Measurements from ENCODE around the gene ITPR1. TPM values are rescaled to one million over a fixed set of nuclear protein-coding genes. Genes with fewer than 3 reads are reported as not detected.

The ITPR1 gene
- polyA plus RNA-seq, 6 donors from 2014 or later: 54.8 to 110 (median 87.3) TPM

DNA sequence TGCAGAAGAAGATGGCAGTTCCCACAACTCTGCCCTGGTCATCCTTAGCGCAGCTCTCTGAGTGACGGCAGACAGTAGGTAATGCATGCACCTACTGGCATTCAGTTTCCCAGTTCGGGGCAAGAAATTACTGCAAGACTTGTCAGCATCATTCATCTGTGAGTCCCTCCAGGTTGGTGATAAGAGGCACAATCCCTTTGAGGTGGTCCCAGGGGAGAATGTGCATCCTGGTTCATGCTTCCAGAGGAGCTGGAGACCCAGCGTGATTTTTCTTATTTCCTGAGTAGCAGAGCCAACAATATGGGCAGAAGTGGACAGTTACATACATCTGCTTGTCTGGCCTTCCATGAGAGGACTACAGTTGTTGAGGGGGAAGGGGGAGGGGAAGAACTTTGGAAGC is 250.2 kb downstream of the ITPR1 start:
- H3K9me3 Mint-ChIP-seq: no peaks in the 10 kb centered on the region
- no peak for ATAC-seq (ENCODE audit: low read depth in 2 of 2)
- H3K4me3 Mint-ChIP-seq: peak overlapping the region in 1 of 8 donors; percentile 52
- H3K36me3 Mint-ChIP-seq: peaks cover 34 to 51% of the 10 kb centered on the region in 2 donors
- no peak for DNase-seq
- H3K27ac Mint-ChIP-seq: peak overlapping the region in 1 of 6 donors; percentile 41
- peaks cover 34 to 47% (median 34%) of the 10 kb centered on the region in 3 donors for H3K4me1 Mint-ChIP-seq
- H3K27me3 Mint-ChIP-seq: no peaks in the 10 kb centered on the region

DNA sequence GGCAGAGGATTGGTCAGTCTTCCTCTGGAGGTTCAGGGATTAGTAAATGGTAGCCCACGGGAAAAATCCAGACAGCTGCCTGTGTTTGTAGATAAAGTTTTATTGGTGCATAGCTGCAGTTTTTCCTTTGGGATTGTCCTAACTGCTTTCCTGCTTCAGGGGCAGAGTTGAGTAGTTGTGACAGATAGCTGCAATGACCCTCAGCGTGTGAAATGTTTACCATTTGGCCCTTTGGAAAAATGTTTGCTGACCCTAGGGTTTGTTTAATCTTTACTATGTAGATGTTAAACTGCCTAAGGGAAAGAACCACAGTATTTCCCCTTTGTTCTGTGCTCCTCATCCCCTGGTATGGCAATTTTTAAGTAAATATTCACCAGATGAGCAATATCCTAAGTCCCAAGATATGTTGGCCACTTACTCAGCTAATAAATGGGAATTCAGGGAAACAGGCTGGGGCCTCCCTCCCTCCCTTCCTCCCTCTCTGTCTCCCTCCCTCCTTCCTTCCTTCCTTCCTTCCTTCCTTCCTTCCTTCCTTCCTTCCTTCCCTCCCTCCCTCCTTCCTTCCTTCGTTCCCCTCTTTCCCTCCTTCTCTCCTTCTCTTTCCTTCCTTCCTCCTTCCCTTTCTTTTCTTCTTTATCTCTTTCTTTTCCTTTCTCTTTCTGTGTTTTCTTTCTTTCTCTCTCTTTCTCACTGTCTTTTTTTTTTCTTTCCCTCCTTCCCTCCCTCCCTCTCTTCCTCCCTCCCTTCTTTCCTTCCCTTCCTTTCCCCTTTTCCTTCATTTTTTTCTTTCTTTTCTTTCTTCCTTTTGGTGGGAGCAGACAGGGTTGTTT is 251.5 kb downstream of the ITPR1 start:
- ATAC-seq (ENCODE audit: low read depth in 2 of 2) (no peak), DNase-seq (no peak)
- Mint-ChIP-seq H3K4me3 (no peak overlapping the region), H3K36me3 (peaks cover 39 to 49% of the 10 kb centered on the region in 2 donors), H3K27me3 (no peaks in the 10 kb centered on the region), H3K27ac (peak overlapping the region in 3 of 6 donors; percentile 29 to 52 (median 41)), H3K9me3 (no peaks in the 10 kb centered on the region), H3K4me1 (peaks cover 25 to 43% (median 27%) of the 10 kb centered on the region in 3 donors)

DNA sequence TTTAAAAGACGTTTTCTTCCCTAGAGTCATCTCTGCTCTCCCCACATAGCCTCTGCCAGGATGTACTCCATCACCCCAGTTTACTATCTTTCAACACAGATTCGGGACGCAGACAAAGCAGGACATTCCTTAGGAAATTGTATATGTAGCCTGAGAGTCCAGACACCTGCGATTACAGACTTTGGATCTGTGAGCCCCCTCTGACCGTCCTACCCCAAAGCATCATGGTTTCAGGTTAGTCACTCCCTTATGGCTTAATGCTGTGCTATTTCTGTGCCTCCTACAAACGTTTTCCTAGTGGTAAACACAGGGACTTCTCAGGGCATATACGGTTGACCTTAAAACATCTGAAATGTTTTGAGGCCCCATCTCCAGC is 252.1 kb downstream of the ITPR1 start:
- Mint-ChIP-seq H3K27me3 (no peaks in the 10 kb centered on the region), H3K4me3 (no peak overlapping the region), H3K36me3 (peaks cover 39 to 49% of the 10 kb centered on the region in 2 donors), H3K27ac (peak overlapping the region in 3 of 6 donors; percentile 35 to 52 (median 41)), H3K9me3 (no peaks in the 10 kb centered on the region), H3K4me1 (peaks cover 23 to 38% (median 24%) of the 10 kb centered on the region in 3 donors)
- DNase-seq: no peak
- ATAC-seq (ENCODE audit: low read depth in 2 of 2): no peak

DNA sequence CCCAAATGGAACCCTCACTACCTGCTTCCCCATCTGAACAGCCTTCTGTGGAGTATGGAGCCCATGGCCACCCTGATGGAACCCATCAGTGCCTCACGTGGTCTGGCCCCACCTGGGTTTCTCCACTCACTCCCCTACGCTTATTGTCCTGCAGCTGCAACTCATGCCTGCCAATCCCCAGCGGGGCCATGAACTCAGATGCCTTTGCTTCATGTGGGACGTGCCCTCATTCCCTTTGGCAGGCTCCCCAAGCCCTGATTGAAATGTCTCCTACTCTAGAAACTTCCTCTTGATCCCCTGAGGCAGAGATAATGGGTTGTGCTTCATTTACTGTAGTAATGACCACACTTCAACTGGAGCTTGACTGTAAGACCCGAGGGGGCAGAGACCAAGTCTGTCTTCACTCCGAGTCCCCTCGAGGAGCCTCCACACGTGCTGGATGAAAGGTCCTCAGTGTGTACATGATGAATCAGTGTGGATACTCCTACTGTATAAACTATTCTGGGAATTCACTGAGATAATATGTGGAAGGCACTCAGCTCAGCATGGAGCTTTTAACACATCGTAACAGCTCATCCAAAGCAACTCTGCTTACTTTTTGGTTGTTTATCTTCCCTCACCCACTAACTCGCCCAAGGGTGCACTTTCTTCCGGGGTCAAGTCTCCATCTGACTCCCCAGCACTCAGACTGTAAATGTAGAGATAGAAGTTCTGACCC is 253.3 kb downstream of the ITPR1 start:
- H3K36me3 Mint-ChIP-seq: peaks cover 33 to 46% of the 10 kb centered on the region in 2 donors
- no peak for ATAC-seq (ENCODE audit: low read depth in 2 of 2)
- no peaks in the 10 kb centered on the region for H3K27me3 Mint-ChIP-seq
- H3K4me3 Mint-ChIP-seq: peak overlapping the region in 1 of 8 donors; percentile 35
- DNase-seq: no peak
- peaks cover 23 to 37% (median 25%) of the 10 kb centered on the region in 3 donors for H3K4me1 Mint-ChIP-seq
- peak overlapping the region in 4 of 6 donors; percentile 27 to 84 (median 66) for H3K27ac Mint-ChIP-seq
- H3K9me3 Mint-ChIP-seq: no peaks in the 10 kb centered on the region

DNA sequence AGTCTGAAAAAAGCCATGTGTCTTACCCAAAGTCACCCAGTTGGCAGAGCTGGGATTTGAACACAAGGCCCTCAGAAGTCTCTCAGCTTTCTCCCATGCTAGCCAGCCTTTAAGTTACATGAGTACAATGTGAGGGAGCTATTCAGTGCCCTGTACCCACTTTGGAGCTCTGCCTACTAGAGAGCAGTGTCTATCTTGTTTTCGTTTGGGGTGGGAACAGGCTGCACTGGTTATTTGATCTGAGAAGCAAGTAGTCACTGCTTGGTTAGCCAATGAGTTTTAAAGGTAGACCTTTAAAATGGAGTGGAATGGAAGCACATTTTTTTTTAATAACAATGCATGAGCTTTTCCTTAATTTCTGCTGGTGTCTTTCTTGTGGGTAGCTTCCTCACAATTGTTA is 255.0 kb downstream of the ITPR1 start:
- H3K27ac Mint-ChIP-seq: no peak overlapping the region
- no peak for ATAC-seq (ENCODE audit: low read depth in 2 of 2)
- no peak overlapping the region for H3K4me3 Mint-ChIP-seq

DNA sequence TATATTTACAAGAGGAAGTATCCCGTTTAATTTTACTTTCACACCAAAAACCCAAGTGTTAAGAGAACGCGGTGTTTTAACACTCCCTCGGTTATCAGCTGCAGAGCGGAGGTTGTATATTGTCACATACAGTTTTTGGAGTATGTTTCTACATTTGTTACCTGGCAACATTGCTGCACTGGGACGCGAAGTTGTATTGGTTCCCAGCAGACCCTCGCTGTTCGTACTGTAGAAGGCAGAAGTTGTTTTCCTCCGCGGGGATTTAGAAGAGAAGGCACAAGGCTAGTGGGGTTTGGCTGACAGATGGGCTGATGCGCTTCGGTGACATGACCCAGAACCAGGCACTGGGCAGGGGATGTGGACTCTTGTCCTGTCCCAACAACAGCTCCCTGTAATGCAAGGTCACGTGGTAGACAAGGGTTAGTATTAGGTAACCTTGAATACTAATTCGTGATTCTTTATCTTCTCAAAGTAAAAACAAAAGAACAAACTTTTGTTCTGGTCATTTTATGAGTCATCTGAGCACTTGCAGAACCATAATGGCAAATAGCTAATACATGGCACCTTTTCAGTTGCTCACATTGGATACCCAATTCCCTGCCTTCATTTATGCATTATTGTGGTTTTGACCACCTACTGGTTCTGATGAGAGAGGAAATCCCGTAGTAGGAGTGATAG is 255.7 kb downstream of the ITPR1 start:
- ATAC-seq (ENCODE audit: low read depth in 2 of 2) (no peak), DNase-seq (no peak)
- H3K9me3 Mint-ChIP-seq: no peaks in the 10 kb centered on the region
- no peak overlapping the region for H3K4me3 Mint-ChIP-seq
- H3K4me1 Mint-ChIP-seq: peaks cover 22 to 45% (median 34%) of the 10 kb centered on the region in 3 donors
- H3K27me3 Mint-ChIP-seq: no peaks in the 10 kb centered on the region
- H3K36me3 Mint-ChIP-seq: peaks cover 27 to 41% of the 10 kb centered on the region in 2 donors
- H3K27ac Mint-ChIP-seq: peak overlapping the region in 4 of 6 donors; percentile 39 to 87 (median 69)

More for the DNA sequence above, 255.0 kb downstream of the ITPR1 start:
- Mint-ChIP-seq H3K27me3 (no peaks in the 10 kb centered on the region), H3K36me3 (peaks cover 31 to 43% of the 10 kb centered on the region in 2 donors), H3K9me3 (no peaks in the 10 kb centered on the region), H3K4me1 (peaks cover 23 to 42% (median 32%) of the 10 kb centered on the region in 3 donors)
- no peak for DNase-seq

DNA sequence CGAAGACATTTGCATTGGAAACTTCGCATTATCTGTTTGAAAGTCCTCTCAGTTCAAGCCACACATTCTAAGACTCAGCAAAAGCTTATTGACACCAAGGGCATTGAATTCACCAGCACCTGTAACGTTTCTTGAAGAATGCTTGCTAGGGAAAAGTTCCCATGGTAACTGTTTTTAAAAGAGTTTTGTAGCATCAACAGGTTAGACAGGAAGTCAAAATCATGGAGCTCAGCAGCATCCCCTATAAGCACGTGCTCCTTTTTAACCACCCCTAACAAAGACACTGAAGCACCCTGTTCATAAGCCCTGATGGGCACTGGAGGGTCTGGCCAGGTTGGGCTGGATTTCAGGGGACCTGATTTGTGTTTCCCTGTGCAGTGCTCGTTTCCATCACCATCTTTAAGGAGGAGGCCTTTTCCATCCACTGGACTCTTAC is 256.4 kb downstream of the ITPR1 start:
- Mint-ChIP-seq H3K4me3 (no peak overlapping the region), H3K27me3 (no peaks in the 10 kb centered on the region), H3K27ac (peak overlapping the region in 3 of 6 donors; percentile 3 to 87 (median 56)), H3K36me3 (peaks cover 27 to 36% of the 10 kb centered on the region in 2 donors), H3K9me3 (no peaks in the 10 kb centered on the region), H3K4me1 (peaks cover 22 to 45% (median 39%) of the 10 kb centered on the region in 3 donors)
- DNase-seq: no peak
- ATAC-seq (ENCODE audit: low read depth in 2 of 2): no peak

DNA sequence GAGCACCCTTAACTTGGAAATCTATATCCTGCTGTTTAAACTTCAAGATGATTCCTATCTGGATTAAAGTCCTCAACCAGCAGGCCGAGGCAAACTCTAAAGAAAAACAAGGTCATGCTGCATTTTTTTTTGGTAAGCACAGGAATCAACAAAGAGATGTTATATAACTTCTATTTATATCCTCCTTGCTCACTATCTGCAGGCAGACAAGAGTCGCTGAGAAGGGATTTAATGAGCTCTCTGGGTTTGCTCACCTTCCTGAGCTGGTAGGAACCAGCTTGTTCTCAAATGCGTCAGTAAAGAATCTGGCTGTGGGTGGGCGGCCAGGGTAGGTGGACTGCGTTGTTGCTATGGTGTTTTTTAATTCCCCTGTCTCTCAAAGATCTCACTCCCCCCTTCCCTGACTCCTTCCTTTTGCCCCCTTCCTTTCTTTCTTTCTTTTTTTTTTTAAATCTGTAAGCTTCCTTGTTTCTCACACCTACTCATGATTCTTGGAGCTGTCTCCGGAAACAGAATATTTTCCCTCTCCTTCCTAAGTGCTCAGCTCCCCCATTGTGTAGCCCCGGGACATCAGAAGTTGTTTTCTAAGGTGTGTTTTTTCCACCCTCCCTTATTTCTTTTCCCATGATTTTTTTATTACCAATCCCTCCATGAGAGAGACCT is 257.3 kb downstream of the ITPR1 start:
- ATAC-seq (ENCODE audit: low read depth in 2 of 2) (peak in 1 of 2 donors; percentile 26), DNase-seq (no peak)
- Mint-ChIP-seq H3K4me1 (peaks cover 17 to 42% (median 39%) of the 10 kb centered on the region in 3 donors), H3K9me3 (no peaks in the 10 kb centered on the region), H3K27me3 (no peaks in the 10 kb centered on the region), H3K27ac (peak overlapping the region in 5 of 6 donors; percentile 54 to 89 (median 84)), H3K4me3 (no peak overlapping the region), H3K36me3 (peaks cover 27 to 28% of the 10 kb centered on the region in 2 donors)

DNA sequence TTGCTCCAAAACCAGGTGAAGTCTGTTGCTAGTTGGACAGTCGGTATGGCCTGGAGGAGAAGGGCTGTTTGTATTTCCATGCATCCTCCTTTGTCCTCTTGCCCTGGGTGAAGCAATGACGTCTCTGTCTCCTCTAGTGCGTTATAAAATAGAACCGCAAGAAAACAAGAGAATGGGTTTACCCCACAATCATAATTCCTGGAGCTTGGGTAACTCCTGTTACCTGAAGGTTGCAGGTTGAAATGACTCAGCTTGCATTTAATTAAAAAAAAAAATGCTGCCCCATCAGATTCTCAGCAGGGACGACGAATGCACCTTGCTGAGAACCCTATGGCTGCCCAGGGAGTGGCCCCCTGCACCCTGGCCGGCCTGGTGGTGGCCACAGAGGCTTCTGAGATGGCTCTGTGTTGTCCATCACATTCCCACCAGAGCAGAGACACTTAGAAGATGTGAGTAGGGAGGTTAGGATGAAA is 257.9 kb downstream of the ITPR1 start:
- ATAC-seq (ENCODE audit: low read depth in 2 of 2) (no peak), DNase-seq (no peak)

DNA sequence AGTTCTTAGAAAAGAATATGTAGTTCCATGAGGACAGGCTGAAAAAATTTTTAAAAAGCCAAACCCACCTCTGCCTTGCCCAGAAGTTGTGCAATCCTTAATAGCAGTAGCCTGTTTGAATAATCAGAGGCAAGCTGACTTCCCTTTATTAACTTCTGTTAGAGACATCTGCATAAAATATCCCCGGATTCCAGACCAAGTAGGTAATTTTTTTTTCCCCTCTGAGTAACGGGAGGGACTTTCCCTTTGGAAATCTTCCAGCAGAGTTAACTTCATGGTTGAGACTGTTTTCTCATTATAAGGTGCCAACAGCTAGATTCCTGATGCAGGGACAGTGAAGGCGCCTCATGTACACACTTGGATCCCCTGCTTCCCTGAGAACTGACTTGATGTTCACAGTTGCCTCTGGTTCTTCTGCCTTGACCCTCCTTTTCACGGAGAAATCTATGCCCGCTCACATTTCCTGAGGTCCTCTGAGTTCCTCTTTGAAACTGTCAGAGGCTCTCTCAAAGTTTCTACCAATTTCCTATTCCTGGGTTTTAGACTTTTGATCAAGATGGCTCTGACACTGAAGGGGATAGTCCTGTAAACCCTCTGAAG is 258.5 kb downstream of the ITPR1 start:
- DNase-seq (no peak), ATAC-seq (ENCODE audit: low read depth in 2 of 2) (no peak)
- no peaks in the 10 kb centered on the region for H3K9me3 Mint-ChIP-seq
- H3K4me1 Mint-ChIP-seq: peaks cover 14 to 39% (median 38%) of the 10 kb centered on the region in 3 donors
- peaks cover 16 to 24% of the 10 kb centered on the region in 2 donors for H3K36me3 Mint-ChIP-seq
- H3K27ac Mint-ChIP-seq: peak overlapping the region in 3 of 6 donors; percentile 29 to 61 (median 56)
- H3K4me3 Mint-ChIP-seq: no peak overlapping the region
- no peaks in the 10 kb centered on the region for H3K27me3 Mint-ChIP-seq

More for the DNA sequence above, 257.9 kb downstream of the ITPR1 start:
- Mint-ChIP-seq H3K4me3 (peak overlapping the region in 1 of 8 donors; percentile 51), H3K27me3 (no peaks in the 10 kb centered on the region), H3K27ac (peak overlapping the region in 5 of 6 donors; percentile 24 to 89 (median 56)), H3K9me3 (no peaks in the 10 kb centered on the region), H3K36me3 (peaks cover 21 to 27% of the 10 kb centered on the region in 2 donors), H3K4me1 (peaks cover 17 to 39% (median 39%) of the 10 kb centered on the region in 3 donors)

DNA sequence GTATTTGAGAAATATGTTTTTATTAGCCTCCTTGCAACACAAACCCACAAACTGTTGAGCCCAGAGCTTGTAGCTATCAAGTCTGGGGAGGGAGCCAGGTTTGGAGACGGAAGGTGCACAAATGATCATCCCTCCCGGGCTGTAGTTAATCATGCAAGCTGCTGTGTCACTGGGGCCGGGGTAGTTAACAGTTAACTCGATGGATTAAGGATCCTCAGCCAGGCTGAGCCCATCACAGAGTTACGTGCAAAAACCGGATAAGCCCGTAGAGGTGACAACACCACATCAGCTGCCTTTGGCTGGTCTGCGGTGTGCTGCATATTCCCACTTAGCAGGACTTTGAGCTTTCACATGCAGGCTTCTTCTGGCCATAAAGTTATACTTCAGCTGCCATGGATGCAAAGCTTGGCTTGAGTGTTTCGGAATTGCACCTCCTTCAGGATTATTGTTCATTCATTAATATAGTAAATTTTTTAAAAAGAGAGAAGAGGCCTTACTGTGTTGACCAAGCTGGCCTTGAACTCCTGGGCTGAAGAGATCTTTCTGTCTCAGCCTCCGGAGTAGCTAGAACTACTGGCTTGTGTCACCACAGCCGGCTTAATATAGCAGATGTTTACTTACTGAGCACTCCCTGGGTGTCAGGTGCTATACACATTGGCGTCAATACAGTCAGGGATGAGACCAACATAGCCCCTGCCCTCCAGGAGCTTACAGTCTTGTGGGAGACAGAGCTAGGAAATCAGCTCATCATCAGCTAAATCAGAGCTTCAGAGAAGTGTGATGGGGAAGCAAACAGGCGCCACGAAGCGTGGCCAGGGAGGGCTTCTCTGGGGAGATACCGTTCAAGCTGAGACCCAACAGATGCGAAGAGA is 259.3 kb downstream of the ITPR1 start:
- Mint-ChIP-seq H3K27me3 (no peaks in the 10 kb centered on the region), H3K4me1 (peaks cover 11 to 39% (median 31%) of the 10 kb centered on the region in 3 donors), H3K9me3 (no peaks in the 10 kb centered on the region), H3K4me3 (no peak overlapping the region), H3K36me3 (peaks cover 8 to 17% of the 10 kb centered on the region in 2 donors), H3K27ac (peak overlapping the region in 3 of 6 donors; percentile 56 to 88 (median 78))
- ATAC-seq (ENCODE audit: low read depth in 2 of 2) (peak in 1 of 2 donors; percentile 39), DNase-seq (no peak)

Data from naive B cell (primary cell).